Adipocyte (in vitro differentiated cells): ENCODE measurements around the gene ANKLE1.

Source experiments
- DNase-seq: peaks from one replicate; pipeline ENCODE4 v3.0.0-alpha.2; 2015; ENCODE audit warnings: low read depth
- H3K27me3 ChIP-seq: replicated peaks from 2 replicates; pipeline ENCODE4 v1.7.0; 2013; ENCODE audit warnings: mild to moderate bottlenecking, low read length, moderate library complexity; ENCODE audit not compliant: control insufficient read depth, insufficient read depth
- H3K36me3 ChIP-seq: 2 replicates; pipeline ENCODE4 v1.7.0; 2013; ENCODE audit warnings: low read length, mild to moderate bottlenecking, moderate library complexity; ENCODE audit not compliant: control insufficient read depth, insufficient read depth, severe bottlenecking
- H3K4me1 ChIP-seq: 2 replicates; pipeline ENCODE4 v1.7.0; 2013; ENCODE audit warnings: mild to moderate bottlenecking, low read length, moderate library complexity; ENCODE audit not compliant: control insufficient read depth, insufficient read depth
- H3K4me3 ChIP-seq: 2 replicates; pipeline ENCODE4 v1.7.0; 2013; ENCODE audit warnings: mild to moderate bottlenecking, low read length, moderate library complexity
- H3K9ac ChIP-seq: 2 replicates; pipeline ENCODE4 v1.7.0; 2013; ENCODE audit warnings: mild to moderate bottlenecking, low read length, moderate library complexity
- H3K9me3 ChIP-seq: 2 replicates; pipeline ENCODE4 v1.7.0; 2013; ENCODE audit warnings: mild to moderate bottlenecking, low read length, moderate library complexity; ENCODE audit not compliant: control insufficient read depth

Gene ANKLE1

GRCh38 chr19:17314007-17314593 lies 32.4 kb downstream of the ANKLE1 start:
- Histone ChIP-seq H3K9me3 (no peaks in the 10 kb centered on the region), H3K4me3 (no peak overlapping the region), H3K27me3 (no peaks in the 10 kb centered on the region), H3K9ac (no peak overlapping the region), H3K36me3 (peaks cover 28% of the 10 kb centered on the region), H3K4me1 (peaks cover 26% of the 10 kb centered on the region)
- no peak for DNase-seq

GRCh38 chr19:17318966-17319365 lies 37.3 kb downstream of the ANKLE1 start:
- H3K27me3 ChIP-seq, result no peaks in the 10 kb centered on the region
- peaks cover 16% of the 10 kb centered on the region for H3K4me1 ChIP-seq
- H3K36me3 ChIP-seq, result peaks cover 53% of the 10 kb centered on the region
- H3K4me3 ChIP-seq, result no peak overlapping the region
- no peak for DNase-seq
- H3K9me3 ChIP-seq, result no peaks in the 10 kb centered on the region
- H3K9ac ChIP-seq, result no peak overlapping the region

GRCh38 chr19:17319473-17320238 lies 38.0 kb downstream of the ANKLE1 start:
- H3K9me3 ChIP-seq, result no peaks in the 10 kb centered on the region
- no peak overlapping the region for H3K9ac ChIP-seq
- H3K4me3 ChIP-seq, result no peak overlapping the region
- H3K36me3 ChIP-seq, result peaks cover 46% of the 10 kb centered on the region
- H3K4me1 ChIP-seq, result peaks cover 16% of the 10 kb centered on the region
- DNase-seq, result no peak
- no peaks in the 10 kb centered on the region for H3K27me3 ChIP-seq

- H3K36me3 ChIP-seq, result peaks cover 40% of the 10 kb centered on the region
- H3K4me1 ChIP-seq, result peaks cover 20% of the 10 kb centered on the region
- H3K9ac ChIP-seq, result no peak overlapping the region
- no peak overlapping the region for H3K4me3 ChIP-seq
- no peak for DNase-seq
- H3K27me3 ChIP-seq, result no peaks in the 10 kb centered on the region
- no peaks in the 10 kb centered on the region for H3K9me3 ChIP-seq
These were observed 38.7 kb downstream of the ANKLE1 start for GRCh38 chr19:17320435-17320834.

- H3K36me3 ChIP-seq, result peaks cover 33% of the 10 kb centered on the region
- no peak for DNase-seq
- no peaks in the 10 kb centered on the region for H3K27me3 ChIP-seq
- no peak overlapping the region for H3K4me3 ChIP-seq
- H3K9me3 ChIP-seq, result no peaks in the 10 kb centered on the region
- peak overlapping the region; percentile 69 for H3K9ac ChIP-seq
- peaks cover 34% of the 10 kb centered on the region for H3K4me1 ChIP-seq
These were observed 40.2 kb downstream of the ANKLE1 start for GRCh38 chr19:17321655-17322489.

- H3K9me3 ChIP-seq, result no peaks in the 10 kb centered on the region
- H3K9ac ChIP-seq, result peak overlapping the region; percentile 69
- H3K27me3 ChIP-seq, result no peaks in the 10 kb centered on the region
- peaks cover 33% of the 10 kb centered on the region for H3K36me3 ChIP-seq
- DNase-seq, result no peak
- H3K4me1 ChIP-seq, result peaks cover 37% of the 10 kb centered on the region
- no peak overlapping the region for H3K4me3 ChIP-seq
These were observed 41.2 kb downstream of the ANKLE1 start for GRCh38 chr19:17322854-17323253.

- Histone ChIP-seq H3K36me3 (peaks cover 33% of the 10 kb centered on the region), H3K27me3 (no peaks in the 10 kb centered on the region), H3K9ac (peak overlapping the region; percentile 69), H3K4me3 (no peak overlapping the region), H3K9me3 (no peaks in the 10 kb centered on the region), H3K4me1 (peaks cover 37% of the 10 kb centered on the region)
- no peak for DNase-seq
These were observed 41.7 kb downstream of the ANKLE1 start for GRCh38 chr19:17323300-17323963.

- Histone ChIP-seq H3K9ac (no peak overlapping the region), H3K27me3 (no peaks in the 10 kb centered on the region), H3K4me3 (no peak overlapping the region), H3K4me1 (peaks cover 37% of the 10 kb centered on the region), H3K36me3 (peaks cover 33% of the 10 kb centered on the region), H3K9me3 (no peaks in the 10 kb centered on the region)
- DNase-seq, result no peak
These were observed 42.2 kb downstream of the ANKLE1 start for GRCh38 chr19:17323964-17324332.

GRCh38 chr19:17324357-17325114 lies 42.8 kb downstream of the ANKLE1 start:
- Histone ChIP-seq H3K9me3 (no peaks in the 10 kb centered on the region), H3K4me3 (no peak overlapping the region), H3K4me1 (peaks cover 37% of the 10 kb centered on the region), H3K9ac (no peak overlapping the region), H3K36me3 (peaks cover 27% of the 10 kb centered on the region), H3K27me3 (no peaks in the 10 kb centered on the region)
- no peak for DNase-seq

- H3K4me3 ChIP-seq, result no peak overlapping the region
- H3K9ac ChIP-seq, result no peak overlapping the region
- DNase-seq, result no peak
- H3K9me3 ChIP-seq, result no peaks in the 10 kb centered on the region
- peaks cover 37% of the 10 kb centered on the region for H3K4me1 ChIP-seq
- peaks cover 21% of the 10 kb centered on the region for H3K36me3 ChIP-seq
- no peaks in the 10 kb centered on the region for H3K27me3 ChIP-seq
These were observed 43.4 kb downstream of the ANKLE1 start for GRCh38 chr19:17325133-17325532.
